IMR-90 (cell line): ENCODE measurements around the gene NUDT9. TPM values are rescaled to one million over a fixed set of nuclear protein-coding genes. Genes with fewer than 3 reads are reported as not detected.

Experiments used
- ATAC-seq: fragments of 200-7000 bp; cut with Tn5 transposase; 2 replicates; pipeline ENCODE4 v1.9.1; 2020; ENCODE audit warnings: low read depth, mild to moderate bottlenecking, moderate library complexity
- BruUV-seq: library from RNA; stranded (reverse); fragments of 400-500 nt; replicated peaks from 2 replicates; lab custom pipeline; 2021; lab: Mats Ljungman, UMichigan
- CTCF ChIA-PET: fragments of 300-600 bp; formaldehyde crosslinking; extraction: SDS; loops from one replicate; lab custom pipeline; 2021; ENCODE audit warnings: antibody characterized with exemption; lab: Yijun Ruan, JAX
- POLR2A ChIA-PET: fragments of 300-600 bp; sonication (Branson Sonifier 250); formaldehyde crosslinking; loops from one replicate; lab custom pipeline; 2022; ENCODE audit warnings: antibody characterized with exemption; ENCODE audit not compliant: unreplicated experiment; lab: Charles Lee
- DNase-seq: peaks from one replicate; pipeline ENCODE4 v3.0.0; 2013
- H2AFZ ChIP-seq: replicated peaks from 2 replicates; pipeline ENCODE3; 2013; ENCODE audit warnings: low read length, mild to moderate bottlenecking; ENCODE audit not compliant: poor library complexity
- H2AK5ac ChIP-seq: 2 replicates; pipeline ENCODE4 v1.6.1; 2013; ENCODE audit warnings: low read depth, low read length, inconsistent platforms
- H2AK9ac ChIP-seq: replicated peaks from 2 replicates; pipeline ENCODE3; 2013; ENCODE audit warnings: mild to moderate bottlenecking, low read depth, low read length, moderate library complexity; ENCODE audit not compliant: poor library complexity
- H2BK120ac ChIP-seq: 2 replicates; pipeline ENCODE4 v1.6.1; 2013; ENCODE audit warnings: low read depth, low read length, inconsistent platforms
- H2BK15ac ChIP-seq: 3 replicates; pipeline ENCODE4 v1.6.1; 2013; ENCODE audit warnings: low read depth, low read length, inconsistent platforms
- H2BK20ac ChIP-seq: 2 replicates; pipeline ENCODE4 v1.6.1; 2013; ENCODE audit warnings: low read depth, mild to moderate bottlenecking, inconsistent platforms, low read length, moderate library complexity
- H2BK5ac ChIP-seq: 2 replicates; pipeline ENCODE4 v1.6.1; 2013; ENCODE audit warnings: mild to moderate bottlenecking, low read depth, low read length, inconsistent platforms; ENCODE audit not compliant: poor library complexity, severe bottlenecking
- H3K14ac ChIP-seq: replicated peaks from 2 replicates; pipeline ENCODE4 v1.6.1; 2013; ENCODE audit warnings: low read depth, low read length, inconsistent platforms
- H3K18ac ChIP-seq: 2 replicates; pipeline ENCODE4 v1.6.1; 2013; ENCODE audit warnings: low read depth, low read length, control low read depth
- H3K23ac ChIP-seq: 2 replicates; pipeline ENCODE4 v1.6.1; 2013; ENCODE audit warnings: low read depth, low read length, inconsistent platforms
- H3K27ac ChIP-seq: 2 replicates; pipeline ENCODE4 v1.5.1; 2013; ENCODE audit warnings: mild to moderate bottlenecking, control low read depth, low read length; ENCODE audit not compliant: insufficient read depth
- H3K27me3 ChIP-seq: 2 replicates; pipeline ENCODE4 v1.6.1; 2013; ENCODE audit warnings: low read length; ENCODE audit not compliant: control insufficient read depth, insufficient read depth
- H3K36me3 ChIP-seq: 2 replicates; pipeline ENCODE4 v1.6.1; 2013; ENCODE audit warnings: low read length, mixed read lengths; ENCODE audit not compliant: control insufficient read depth, insufficient read depth
- H3K4ac ChIP-seq: 2 replicates; pipeline ENCODE4 v1.6.1; 2013; ENCODE audit warnings: low read depth, low read length, inconsistent platforms
- H3K4me1 ChIP-seq: 2 replicates; pipeline ENCODE4 v1.6.1; 2013; ENCODE audit warnings: low read length, mixed read lengths; ENCODE audit not compliant: control insufficient read depth, insufficient read depth
- H3K4me2 ChIP-seq: 2 replicates; pipeline ENCODE4 v1.6.1; 2013; ENCODE audit warnings: low read depth, mild to moderate bottlenecking, control low read depth, low read length, moderate library complexity
- H3K4me3 ChIP-seq: 2 replicates; pipeline ENCODE4 v1.5.1; 2013; ENCODE audit warnings: low read depth, mild to moderate bottlenecking, control low read depth, low read length, moderate library complexity; ENCODE audit not compliant: insufficient read depth
- H3K56ac ChIP-seq: 2 replicates; pipeline ENCODE4 v1.6.1; 2013; ENCODE audit warnings: low read length, inconsistent platforms; ENCODE audit not compliant: insufficient read depth; ENCODE audit errors: extremely low read depth
- H3K79me1 ChIP-seq, 2 experiments: 2 replicates each; pipeline ENCODE4 v1.6.1; 2013; ENCODE audit warnings: low read length in 2 of 2, inconsistent platforms in 1 of 2, low read depth in 1 of 2
- H3K9ac ChIP-seq: 2 replicates; pipeline ENCODE4 v1.6.1; 2013; ENCODE audit warnings: low read depth, low read length, control low read depth
- H3K9me1 ChIP-seq: 2 replicates; pipeline ENCODE4 v1.6.1; 2013; ENCODE audit warnings: low read length, inconsistent platforms; ENCODE audit not compliant: insufficient read depth
- H3K9me3 ChIP-seq: 2 replicates; pipeline ENCODE4 v1.6.1; 2013; ENCODE audit warnings: low read length; ENCODE audit not compliant: control insufficient read depth, insufficient read depth
- H4K20me1 ChIP-seq: 2 replicates; pipeline ENCODE4 v1.6.1; 2013; ENCODE audit warnings: low read length, inconsistent platforms; ENCODE audit not compliant: insufficient read depth
- H4K5ac ChIP-seq: 2 replicates; pipeline ENCODE4 v1.6.1; 2013; ENCODE audit warnings: mild to moderate bottlenecking, low read depth, low read length, control low read depth
- H4K8ac ChIP-seq, 2 experiments: 2 replicates each; pipeline ENCODE4 v1.6.1; 2013; ENCODE audit warnings: low read depth in 2 of 2, low read length in 2 of 2, control low read depth in 1 of 2, inconsistent platforms in 1 of 2
- H4K91ac ChIP-seq: 2 replicates; pipeline ENCODE4 v1.6.1; 2013; ENCODE audit warnings: low read depth, low read length, inconsistent platforms; ENCODE audit not compliant: insufficient read depth
- BHLHE40 ChIP-seq: fragments of 150-350 bp; IDR thresholded peaks from 2 replicates; pipeline ENCODE4 v1.6.1; 2016; ENCODE audit warnings: mild to moderate bottlenecking, low read depth, low read length
- CEBPB ChIP-seq: IDR thresholded peaks from 2 replicates; pipeline ENCODE4 v1.6.1; 2012; ENCODE audit warnings: low read depth, low read length, improper control_type of control experiment
- CHD1 ChIP-seq: IDR thresholded peaks from 2 replicates; pipeline ENCODE4 v1.6.1; 2012; ENCODE audit warnings: low read depth, low read length, improper control_type of control experiment
- CTCF ChIP-seq: conservative IDR thresholded peaks from 2 replicates; pipeline ENCODE4 v1.5.1; 2012; ENCODE audit warnings: mild to moderate bottlenecking, low read depth, low read length, improper control_type of control experiment
- ELK1 ChIP-seq: fragments of 150-350 bp; IDR thresholded peaks from 2 replicates; pipeline ENCODE4 v1.6.1; 2016; ENCODE audit warnings: low read depth, mild to moderate bottlenecking, low read length, moderate library complexity, borderline replicate concordance
- FOS ChIP-seq: fragments of 150-350 bp; IDR thresholded peaks from 2 replicates; pipeline ENCODE4 v1.6.1; 2016; ENCODE audit warnings: low read depth, low read length
- MAFK ChIP-seq: IDR thresholded peaks from 2 replicates; pipeline ENCODE4 v1.6.1; 2012; ENCODE audit warnings: low read depth, low read length, improper control_type of control experiment
- MAZ ChIP-seq: IDR thresholded peaks from 2 replicates; pipeline ENCODE4 v1.6.1; 2012; ENCODE audit warnings: low read depth, mild to moderate bottlenecking, low read length, improper control_type of control experiment, moderate library complexity, borderline replicate concordance
- MXI1 ChIP-seq: IDR thresholded peaks from 2 replicates; pipeline ENCODE4 v1.6.1; 2012; ENCODE audit warnings: low read depth, mild to moderate bottlenecking, low read length, moderate library complexity, borderline replicate concordance
- NFE2L2 ChIP-seq: fragments of 150-350 bp; IDR thresholded peaks from 2 replicates; pipeline ENCODE4 v1.6.1; 2016; ENCODE audit warnings: low read depth, mild to moderate bottlenecking, low read length
- POLR2A ChIP-seq: IDR thresholded peaks from 2 replicates; pipeline ENCODE4 v1.6.1; 2012; ENCODE audit warnings: mild to moderate bottlenecking, low read depth, low read length
- RAD21 ChIP-seq: IDR thresholded peaks from 2 replicates; pipeline ENCODE4 v1.6.1; 2012; ENCODE audit warnings: low read length, improper control_type of control experiment
- RCOR1 ChIP-seq: IDR thresholded peaks from 2 replicates; pipeline ENCODE4 v1.6.1; 2012; ENCODE audit warnings: mild to moderate bottlenecking, low read length, improper control_type of control experiment; ENCODE audit not compliant: insufficient replicate concordance
- RFX5 ChIP-seq: IDR thresholded peaks from 2 replicates; pipeline ENCODE4 v1.8.0; 2012; ENCODE audit warnings: low read depth, mild to moderate bottlenecking, low read length, moderate library complexity
- SMC3 ChIP-seq: fragments of 150-350 bp; IDR thresholded peaks from 2 replicates; pipeline ENCODE4 v1.6.1; 2016; ENCODE audit warnings: low read depth, mild to moderate bottlenecking, antibody characterized with exemption, low read length, moderate library complexity
- USF2 ChIP-seq: fragments of 150-350 bp; IDR thresholded peaks from 2 replicates; pipeline ENCODE4 v1.6.1; 2017; ENCODE audit warnings: mild to moderate bottlenecking, antibody characterized with exemption, low read length, low read depth
- WGBS, 2 experiments: methylation state at CpG; one replicate each; pipeline versions ENCODE4 v1.1.5 to v1.1.7; 2013; ENCODE audit warnings: missing lambda C conversion rate in 2 of 2; ENCODE audit not compliant: insufficient read length in 1 of 2; ENCODE audit errors: extremely low coverage in 2 of 2; 5-methylcytosine and 5-hydroxymethylcytosine counted together
- dilution Hi-C: fragments of 300-500 bp; cut with HindIII; formaldehyde crosslinking; loops from one replicate; pipeline ENCODE4 v1.14.3; 2018; ENCODE audit warnings: low sequenced_read_pairs; ENCODE audit not compliant: unreplicated experiment
- in situ Hi-C: fragments of 300-500 bp; cut with MboI; formaldehyde crosslinking; loops from 3 replicates; pipeline ENCODE4 v1.14.3; 2019; ENCODE audit warnings: low sequenced_read_pairs, inconsistent platforms, mixed read lengths
- intact Hi-C: fragments of 100-400 bp; cut with micrococcal nuclease; formaldehyde crosslinking; loops from 2 replicates; pipeline ENCODE4 v1.10.0; 2022
- polyA plus RNA-seq, 3 experiments: library from polyadenylated mRNA; depleted of rRNA; stranded (reverse); fragments of >200 nt; gene quantifications; 2 replicates each; pipeline ENCODE4 v1.2.3, GENCODE V29; 2012; ENCODE audit warnings: low replicate concordance in 1 of 3
- total RNA-seq: library from RNA; depleted of rRNA; stranded (reverse); fragments of >200 nt; gene quantifications from 2 replicates; pipeline ENCODE4 v1.2.3, GENCODE V29; 2012

The NUDT9 gene
- total and polyA plus RNA-seq, 2 of the 4 experiments (the other 2 are of a cell fraction), result 10.0 to 23.5 TPM

GRCh38 chr4:87442889-87443288 lies 20.5 kb downstream of the NUDT9 start:
- Histone ChIP-seq H2BK5ac (no peak overlapping the region), H3K9me1 (no peaks in the 10 kb centered on the region), H2AK9ac (no peak overlapping the region), H4K20me1 (no peaks in the 10 kb centered on the region), H3K79me1 (no peaks in the 10 kb centered on the region; a peak in 1 of 4 replicates), H3K27me3 (no peaks in the 10 kb centered on the region), H3K14ac (no peak overlapping the region), H4K5ac (no peak overlapping the region), H2BK20ac (no peak overlapping the region), H3K4me2 (no peak overlapping the region), H3K4ac (no peak overlapping the region), H3K4me1 (no peaks in the 10 kb centered on the region), H3K9ac (no peak overlapping the region), H4K8ac (no peak overlapping the region), H2BK15ac (no peak overlapping the region), H3K56ac (no peak overlapping the region), H3K23ac (no peak overlapping the region), H2BK120ac (no peak overlapping the region), H4K91ac (no peak overlapping the region), H2AK5ac (no peak overlapping the region), H3K27ac (no peak overlapping the region), H3K9me3 (no peaks in the 10 kb centered on the region), H2AFZ (no peak overlapping the region), H3K36me3 (peaks cover 8% of the 10 kb centered on the region), H3K4me3 (no peak overlapping the region), H3K18ac (no peak overlapping the region)
- no TSS peak for BruUV-seq
- no CpG with 5 or more reads among the region's 3 CpGs for WGBS, 2 experiments
- TF ChIP-seq FOS, result no peak
- TF ChIP-seq CHD1, result no peak
- no peak for TF ChIP-seq ELK1
- TF ChIP-seq BHLHE40, result no peak
- no peak for TF ChIP-seq RAD21
- TF ChIP-seq RCOR1, result no peak
- no peak for TF ChIP-seq CTCF
- TF ChIP-seq MXI1, result no peak
- no peak for TF ChIP-seq SMC3
- TF ChIP-seq NFE2L2, result no peak
- TF ChIP-seq MAZ, result no peak
- TF ChIP-seq POLR2A, result no peak
- TF ChIP-seq MAFK, result no peak
- no peak for TF ChIP-seq CEBPB
- TF ChIP-seq RFX5, result no peak
- TF ChIP-seq USF2, result no peak
- ChIA-PET CTCF (interaction anchor here (1.0 to 1.2 kb wide), 2 partner anchors 8 to 14 kb away, joined by 3 read pairs; no protein-coding TSS in a partner anchor), POLR2A (no interaction called here)
- in situ Hi-C loops, result no loop called here
- ATAC-seq, result no peak
- intact Hi-C loops, result no loop called here
- DNase-seq, result peak; percentile 19
- dilution Hi-C loops, result no loop called here
